IMR-90 (cell line): ENCODE data around the gene SMYD4. TPM values are rescaled to one million over a fixed set of nuclear protein-coding genes. Genes with fewer than 3 reads are reported as not detected.

Experiments
- ATAC-seq: fragments of 200-7000 bp; cut with Tn5 transposase; 2 replicates; pipeline ENCODE4 v1.9.1; 2020; ENCODE audit warnings: low read depth, mild to moderate bottlenecking, moderate library complexity
- BruUV-seq: library from RNA; stranded (reverse); fragments of 400-500 nt; replicated peaks from 2 replicates; lab custom pipeline; 2021; lab: Mats Ljungman, UMichigan
- CTCF ChIA-PET: fragments of 300-600 bp; formaldehyde crosslinking; extraction: SDS; loops from one replicate; lab custom pipeline; 2021; ENCODE audit warnings: antibody characterized with exemption; lab: Yijun Ruan, JAX
- POLR2A ChIA-PET: fragments of 300-600 bp; sonication (Branson Sonifier 250); formaldehyde crosslinking; loops from one replicate; lab custom pipeline; 2022; ENCODE audit warnings: antibody characterized with exemption; ENCODE audit not compliant: unreplicated experiment; lab: Charles Lee
- DNase-seq: peaks from one replicate; pipeline ENCODE4 v3.0.0; 2013
- H2AFZ ChIP-seq: replicated peaks from 2 replicates; pipeline ENCODE3; 2013; ENCODE audit warnings: low read length, mild to moderate bottlenecking; ENCODE audit not compliant: poor library complexity
- H2AK5ac ChIP-seq: 2 replicates; pipeline ENCODE4 v1.6.1; 2013; ENCODE audit warnings: low read depth, low read length, inconsistent platforms
- H2AK9ac ChIP-seq: replicated peaks from 2 replicates; pipeline ENCODE3; 2013; ENCODE audit warnings: mild to moderate bottlenecking, low read depth, low read length, moderate library complexity; ENCODE audit not compliant: poor library complexity
- H2BK120ac ChIP-seq: 2 replicates; pipeline ENCODE4 v1.6.1; 2013; ENCODE audit warnings: low read depth, low read length, inconsistent platforms
- H2BK15ac ChIP-seq: 3 replicates; pipeline ENCODE4 v1.6.1; 2013; ENCODE audit warnings: low read depth, low read length, inconsistent platforms
- H2BK20ac ChIP-seq: 2 replicates; pipeline ENCODE4 v1.6.1; 2013; ENCODE audit warnings: low read depth, mild to moderate bottlenecking, inconsistent platforms, low read length, moderate library complexity
- H2BK5ac ChIP-seq: 2 replicates; pipeline ENCODE4 v1.6.1; 2013; ENCODE audit warnings: mild to moderate bottlenecking, low read depth, low read length, inconsistent platforms; ENCODE audit not compliant: poor library complexity, severe bottlenecking
- H3K14ac ChIP-seq: replicated peaks from 2 replicates; pipeline ENCODE4 v1.6.1; 2013; ENCODE audit warnings: low read depth, low read length, inconsistent platforms
- H3K18ac ChIP-seq: 2 replicates; pipeline ENCODE4 v1.6.1; 2013; ENCODE audit warnings: low read depth, low read length, control low read depth
- H3K23ac ChIP-seq: 2 replicates; pipeline ENCODE4 v1.6.1; 2013; ENCODE audit warnings: low read depth, low read length, inconsistent platforms
- H3K27ac ChIP-seq: 2 replicates; pipeline ENCODE4 v1.5.1; 2013; ENCODE audit warnings: mild to moderate bottlenecking, control low read depth, low read length; ENCODE audit not compliant: insufficient read depth
- H3K27me3 ChIP-seq: 2 replicates; pipeline ENCODE4 v1.6.1; 2013; ENCODE audit warnings: low read length; ENCODE audit not compliant: control insufficient read depth, insufficient read depth
- H3K36me3 ChIP-seq: 2 replicates; pipeline ENCODE4 v1.6.1; 2013; ENCODE audit warnings: low read length, mixed read lengths; ENCODE audit not compliant: control insufficient read depth, insufficient read depth
- H3K4ac ChIP-seq: 2 replicates; pipeline ENCODE4 v1.6.1; 2013; ENCODE audit warnings: low read depth, low read length, inconsistent platforms
- H3K4me1 ChIP-seq: 2 replicates; pipeline ENCODE4 v1.6.1; 2013; ENCODE audit warnings: low read length, mixed read lengths; ENCODE audit not compliant: control insufficient read depth, insufficient read depth
- H3K4me2 ChIP-seq: 2 replicates; pipeline ENCODE4 v1.6.1; 2013; ENCODE audit warnings: low read depth, mild to moderate bottlenecking, control low read depth, low read length, moderate library complexity
- H3K4me3 ChIP-seq: 2 replicates; pipeline ENCODE4 v1.5.1; 2013; ENCODE audit warnings: low read depth, mild to moderate bottlenecking, control low read depth, low read length, moderate library complexity; ENCODE audit not compliant: insufficient read depth
- H3K56ac ChIP-seq: 2 replicates; pipeline ENCODE4 v1.6.1; 2013; ENCODE audit warnings: low read length, inconsistent platforms; ENCODE audit not compliant: insufficient read depth; ENCODE audit errors: extremely low read depth
- H3K79me1 ChIP-seq, 2 experiments: 2 replicates each; pipeline ENCODE4 v1.6.1; 2013; ENCODE audit warnings: low read length in 2 of 2, inconsistent platforms in 1 of 2, low read depth in 1 of 2
- H3K9ac ChIP-seq: 2 replicates; pipeline ENCODE4 v1.6.1; 2013; ENCODE audit warnings: low read depth, low read length, control low read depth
- H3K9me1 ChIP-seq: 2 replicates; pipeline ENCODE4 v1.6.1; 2013; ENCODE audit warnings: low read length, inconsistent platforms; ENCODE audit not compliant: insufficient read depth
- H3K9me3 ChIP-seq: 2 replicates; pipeline ENCODE4 v1.6.1; 2013; ENCODE audit warnings: low read length; ENCODE audit not compliant: control insufficient read depth, insufficient read depth
- H4K20me1 ChIP-seq: 2 replicates; pipeline ENCODE4 v1.6.1; 2013; ENCODE audit warnings: low read length, inconsistent platforms; ENCODE audit not compliant: insufficient read depth
- H4K5ac ChIP-seq: 2 replicates; pipeline ENCODE4 v1.6.1; 2013; ENCODE audit warnings: mild to moderate bottlenecking, low read depth, low read length, control low read depth
- H4K8ac ChIP-seq, 2 experiments: 2 replicates each; pipeline ENCODE4 v1.6.1; 2013; ENCODE audit warnings: low read depth in 2 of 2, low read length in 2 of 2, control low read depth in 1 of 2, inconsistent platforms in 1 of 2
- H4K91ac ChIP-seq: 2 replicates; pipeline ENCODE4 v1.6.1; 2013; ENCODE audit warnings: low read depth, low read length, inconsistent platforms; ENCODE audit not compliant: insufficient read depth
- BHLHE40 ChIP-seq: fragments of 150-350 bp; IDR thresholded peaks from 2 replicates; pipeline ENCODE4 v1.6.1; 2016; ENCODE audit warnings: mild to moderate bottlenecking, low read depth, low read length
- CEBPB ChIP-seq: IDR thresholded peaks from 2 replicates; pipeline ENCODE4 v1.6.1; 2012; ENCODE audit warnings: low read depth, low read length, improper control_type of control experiment
- CHD1 ChIP-seq: IDR thresholded peaks from 2 replicates; pipeline ENCODE4 v1.6.1; 2012; ENCODE audit warnings: low read depth, low read length, improper control_type of control experiment
- FOS ChIP-seq: fragments of 150-350 bp; IDR thresholded peaks from 2 replicates; pipeline ENCODE4 v1.6.1; 2016; ENCODE audit warnings: low read depth, low read length
- MAFK ChIP-seq: IDR thresholded peaks from 2 replicates; pipeline ENCODE4 v1.6.1; 2012; ENCODE audit warnings: low read depth, low read length, improper control_type of control experiment
- MAZ ChIP-seq: IDR thresholded peaks from 2 replicates; pipeline ENCODE4 v1.6.1; 2012; ENCODE audit warnings: low read depth, mild to moderate bottlenecking, low read length, improper control_type of control experiment, moderate library complexity, borderline replicate concordance
- MXI1 ChIP-seq: IDR thresholded peaks from 2 replicates; pipeline ENCODE4 v1.6.1; 2012; ENCODE audit warnings: low read depth, mild to moderate bottlenecking, low read length, moderate library complexity, borderline replicate concordance
- NFE2L2 ChIP-seq: fragments of 150-350 bp; IDR thresholded peaks from 2 replicates; pipeline ENCODE4 v1.6.1; 2016; ENCODE audit warnings: low read depth, mild to moderate bottlenecking, low read length
- POLR2A ChIP-seq: IDR thresholded peaks from 2 replicates; pipeline ENCODE4 v1.6.1; 2012; ENCODE audit warnings: mild to moderate bottlenecking, low read depth, low read length
- RAD21 ChIP-seq: IDR thresholded peaks from 2 replicates; pipeline ENCODE4 v1.6.1; 2012; ENCODE audit warnings: low read length, improper control_type of control experiment
- RFX5 ChIP-seq: IDR thresholded peaks from 2 replicates; pipeline ENCODE4 v1.8.0; 2012; ENCODE audit warnings: low read depth, mild to moderate bottlenecking, low read length, moderate library complexity
- SMC3 ChIP-seq: fragments of 150-350 bp; IDR thresholded peaks from 2 replicates; pipeline ENCODE4 v1.6.1; 2016; ENCODE audit warnings: low read depth, mild to moderate bottlenecking, antibody characterized with exemption, low read length, moderate library complexity
- WGBS, 2 experiments: methylation state at CpG; one replicate each; pipeline versions ENCODE4 v1.1.5 to v1.1.7; 2013; ENCODE audit warnings: missing lambda C conversion rate in 2 of 2; ENCODE audit not compliant: insufficient read length in 1 of 2; ENCODE audit errors: extremely low coverage in 2 of 2; 5-methylcytosine and 5-hydroxymethylcytosine counted together
- dilution Hi-C: fragments of 300-500 bp; cut with HindIII; formaldehyde crosslinking; loops from one replicate; pipeline ENCODE4 v1.14.3; 2018; ENCODE audit warnings: low sequenced_read_pairs; ENCODE audit not compliant: unreplicated experiment
- in situ Hi-C: fragments of 300-500 bp; cut with MboI; formaldehyde crosslinking; loops from 3 replicates; pipeline ENCODE4 v1.14.3; 2019; ENCODE audit warnings: low sequenced_read_pairs, inconsistent platforms, mixed read lengths
- intact Hi-C: fragments of 100-400 bp; cut with micrococcal nuclease; formaldehyde crosslinking; loops from 2 replicates; pipeline ENCODE4 v1.10.0; 2022
- polyA plus RNA-seq, 3 experiments: library from polyadenylated mRNA; depleted of rRNA; stranded (reverse); fragments of >200 nt; gene quantifications; 2 replicates each; pipeline ENCODE4 v1.2.3, GENCODE V29; 2012; ENCODE audit warnings: low replicate concordance in 1 of 3
- total RNA-seq: library from RNA; depleted of rRNA; stranded (reverse); fragments of >200 nt; gene quantifications from 2 replicates; pipeline ENCODE4 v1.2.3, GENCODE V29; 2012
- TF ChIP-seq, protein P1 (sequence below): fragments of 150-350 bp; IDR thresholded peaks from 2 replicates; pipeline ENCODE4 v1.6.1; 2017; ENCODE audit warnings: mild to moderate bottlenecking, antibody characterized with exemption, low read length, low read depth
- TF ChIP-seq, protein P2 (sequence below): fragments of 150-350 bp; IDR thresholded peaks from 2 replicates; pipeline ENCODE4 v1.6.1; 2016; ENCODE audit warnings: low read depth, mild to moderate bottlenecking, low read length, moderate library complexity, borderline replicate concordance

The SMYD4 gene
- total and polyA plus RNA-seq, 2 of the 4 experiments (the other 2 are of a cell fraction), result 5.3 to 7.2 TPM

DNA sequence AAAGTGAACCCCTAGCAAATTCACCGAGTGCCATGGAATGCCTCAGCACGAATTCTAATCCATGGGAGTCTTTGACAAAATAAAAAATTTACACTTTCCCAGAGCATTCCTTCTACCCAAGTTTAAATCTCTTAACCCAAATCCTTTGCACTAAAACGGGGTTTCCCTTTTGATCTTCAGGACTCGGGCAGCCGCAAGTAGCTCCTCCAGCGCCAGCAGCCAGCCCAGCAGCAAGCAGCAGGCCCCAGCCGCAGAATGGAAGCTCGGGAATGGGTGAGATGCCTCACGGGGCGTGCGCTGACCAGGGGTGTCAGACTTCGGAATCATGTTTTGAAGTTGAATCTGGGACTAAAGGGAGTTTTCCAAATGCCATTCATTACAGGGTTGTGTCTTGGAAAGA lies 42.6 kb upstream of the SMYD4 start:
- H3K36me3 ChIP-seq, result peaks cover 28% of the 10 kb centered on the region
- no peak overlapping the region for H4K8ac ChIP-seq
- H3K56ac ChIP-seq, result no peak overlapping the region
- ChIA-PET POLR2A (no interaction called here), CTCF (no interaction called here)
- 92% methylated on average over 4 of the region's 12 CpGs; no CpG with 5 or more reads in 1 of the 2 experiments for WGBS, 2 experiments
- H2AK9ac ChIP-seq, result no peak overlapping the region
- H2AFZ ChIP-seq, result no peak overlapping the region
- H2BK5ac ChIP-seq, result no peak overlapping the region
- no peak overlapping the region for H4K91ac ChIP-seq
- no peak overlapping the region for H3K9ac ChIP-seq
- BruUV-seq, result no TSS peak
- H3K4ac ChIP-seq, result no peak overlapping the region
- intact Hi-C loops, result no loop called here
- no peaks in the 10 kb centered on the region for H3K27me3 ChIP-seq
- H3K4me3 ChIP-seq, result no peak overlapping the region
- no peak overlapping the region for H3K14ac ChIP-seq
- no peak for ATAC-seq
- no peaks in the 10 kb centered on the region for H3K9me3 ChIP-seq
- no peak overlapping the region for H3K18ac ChIP-seq
- no peaks in the 10 kb centered on the region for H4K20me1 ChIP-seq
- TF ChIP-seq CHD1 (no peak), MAZ (no peak), POLR2A (no peak), BHLHE40 (no peak), SMC3 (no peak), RAD21 (no peak), MXI1 (no peak), RFX5 (no peak), NFE2L2 (no peak), CEBPB (no peak), FOS (no peak), MAFK (no peak)
- TF ChIP-seq, protein P1, sequence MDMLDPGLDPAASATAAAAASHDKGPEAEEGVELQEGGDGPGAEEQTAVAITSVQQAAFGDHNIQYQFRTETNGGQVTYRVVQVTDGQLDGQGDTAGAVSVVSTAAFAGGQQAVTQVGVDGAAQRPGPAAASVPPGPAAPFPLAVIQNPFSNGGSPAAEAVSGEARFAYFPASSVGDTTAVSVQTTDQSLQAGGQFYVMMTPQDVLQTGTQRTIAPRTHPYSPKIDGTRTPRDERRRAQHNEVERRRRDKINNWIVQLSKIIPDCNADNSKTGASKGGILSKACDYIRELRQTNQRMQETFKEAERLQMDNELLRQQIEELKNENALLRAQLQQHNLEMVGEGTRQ, result no peak
- TF ChIP-seq, protein P2, sequence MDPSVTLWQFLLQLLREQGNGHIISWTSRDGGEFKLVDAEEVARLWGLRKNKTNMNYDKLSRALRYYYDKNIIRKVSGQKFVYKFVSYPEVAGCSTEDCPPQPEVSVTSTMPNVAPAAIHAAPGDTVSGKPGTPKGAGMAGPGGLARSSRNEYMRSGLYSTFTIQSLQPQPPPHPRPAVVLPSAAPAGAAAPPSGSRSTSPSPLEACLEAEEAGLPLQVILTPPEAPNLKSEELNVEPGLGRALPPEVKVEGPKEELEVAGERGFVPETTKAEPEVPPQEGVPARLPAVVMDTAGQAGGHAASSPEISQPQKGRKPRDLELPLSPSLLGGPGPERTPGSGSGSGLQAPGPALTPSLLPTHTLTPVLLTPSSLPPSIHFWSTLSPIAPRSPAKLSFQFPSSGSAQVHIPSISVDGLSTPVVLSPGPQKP, result no peak
- H2BK120ac ChIP-seq, result no peak overlapping the region
- H3K27ac ChIP-seq, result no peak overlapping the region
- H3K79me1 ChIP-seq, result peaks cover 0 to 14% of the 10 kb centered on the region in 2 experiments; a peak in 3 of 4 replicates
- H2BK20ac ChIP-seq, result no peak overlapping the region
- no peak overlapping the region for H2AK5ac ChIP-seq
- no peak overlapping the region for H2BK15ac ChIP-seq
- no peaks in the 10 kb centered on the region for H3K4me1 ChIP-seq
- no peak overlapping the region for H4K5ac ChIP-seq
- in situ Hi-C loops, result no loop called here
- 0 out of 2 replicates have a peak, but pooled peaks cover 4% of the 10 kb centered on the region for H3K9me1 ChIP-seq
- dilution Hi-C loops, result no loop called here
- DNase-seq, result no peak
- H3K4me2 ChIP-seq, result no peak overlapping the region
- H3K23ac ChIP-seq, result no peak overlapping the region
